Panc1 (cell line): ENCODE data around the gene SYTL1. TPM values are rescaled to one million over a fixed set of nuclear protein-coding genes. Genes with fewer than 3 reads are reported as not detected.
A peak's percentile ranks its signal among the peaks of the same experiment; 100 is the strongest.

Source experiments
- ATAC-seq: fragments of 200-7000 bp; cut with Tn5 transposase; 2 replicates; pipeline ENCODE4 v1.9.1; 2020; ENCODE audit warnings: mild to moderate bottlenecking, moderate library complexity
- BruUV-seq: library from RNA; stranded (reverse); fragments of 400-500 nt; replicated peaks from 2 replicates; lab custom pipeline; 2021; lab: Mats Ljungman, UMichigan
- CTCF ChIA-PET: fragments of 300-600 bp; sonication (Branson Sonifier 250); formaldehyde crosslinking; loops from one replicate; lab custom pipeline; 2022; ENCODE audit warnings: antibody characterized with exemption; lab: Charles Lee
- POLR2A ChIA-PET: fragments of 300-600 bp; sonication (Branson Sonifier 250); formaldehyde crosslinking; loops from one replicate; lab custom pipeline; 2022; ENCODE audit warnings: antibody characterized with exemption; lab: Charles Lee
- DNase-seq: peaks from one replicate; pipeline ENCODE4 v3.0.0-alpha.2; 2010; ENCODE audit warnings: low read depth, low spot score
- H3K27ac ChIP-seq: 2 replicates; pipeline ENCODE4 v1.5.1; 2011; ENCODE audit warnings: mild to moderate bottlenecking, low read length, inconsistent platforms
- H3K27me3 ChIP-seq: fragments of 200-500 bp; sonication (Bioruptor generic); 2 replicates; pipeline ENCODE4 v1.6.0; 2014; ENCODE audit warnings: low read length, inconsistent platforms; ENCODE audit not compliant: control insufficient read depth, insufficient read depth
- H3K36me3 ChIP-seq: fragments of 200-500 bp; sonication (Bioruptor generic); 2 replicates; pipeline ENCODE4 v1.5.1; 2014; ENCODE audit warnings: inconsistent platforms, mild to moderate bottlenecking, low read length, moderate library complexity; ENCODE audit not compliant: control insufficient read depth, insufficient read depth
- H3K4me1 ChIP-seq: 2 replicates; pipeline ENCODE4 v1.5.1; 2011; ENCODE audit warnings: inconsistent platforms, mild to moderate bottlenecking, low read length, moderate library complexity; ENCODE audit not compliant: control insufficient read depth, insufficient read depth
- H3K4me3 ChIP-seq, 2 experiments: 2 replicates each; pipeline ENCODE4 v1.5.1; 2011 to 2012; ENCODE audit warnings: low read depth in 2 of 2, low read length in 2 of 2, mild to moderate bottlenecking in 2 of 2, inconsistent platforms in 1 of 2, moderate library complexity in 1 of 2
- H3K9me3 ChIP-seq: fragments of 200-500 bp; sonication (Bioruptor generic); 2 replicates; pipeline ENCODE4 v1.5.1; 2014; ENCODE audit warnings: low read depth, mild to moderate bottlenecking, inconsistent platforms, low read length, moderate library complexity; ENCODE audit not compliant: control insufficient read depth, insufficient read depth
- POLR2AphosphoS5 ChIP-seq: IDR thresholded peaks from 2 replicates; pipeline ENCODE4 v1.6.1; 2012; ENCODE audit warnings: mild to moderate bottlenecking, low read depth, low read length, moderate library complexity
- SIN3A ChIP-seq: IDR thresholded peaks from 2 replicates; pipeline ENCODE4 v1.6.1; 2012; ENCODE audit warnings: low read depth, mild to moderate bottlenecking, low read length, moderate library complexity, borderline replicate concordance; ENCODE audit not compliant: insufficient read depth
- TCF7L2 ChIP-seq: IDR thresholded peaks from 2 replicates; pipeline ENCODE4 v1.6.1; 2011; ENCODE audit warnings: mild to moderate bottlenecking, low read depth, low read length, inconsistent platforms
- in situ Hi-C: cut with HindIII; loops from 2 replicates; pipeline ENCODE4 v1.10.0; 2016; ENCODE audit warnings: low sequenced_read_pairs, low pct_unique_long_range_greater_than_20kb
- intact Hi-C: fragments of 100-400 bp; cut with micrococcal nuclease; formaldehyde crosslinking; loops from one replicate; pipeline ENCODE4 v1.10.0; 2022; ENCODE audit not compliant: unreplicated experiment
- total RNA-seq: library from RNA; stranded (reverse); gene quantifications from one replicate; pipeline ENCODE4 v1.2.1, GENCODE V29; 2021; ENCODE audit not compliant: unreplicated experiment
- TF ChIP-seq, protein P1 (sequence below), 2 experiments: IDR thresholded peaks; 2 replicates each; pipeline ENCODE4 v1.6.1; 2011 to 2012; ENCODE audit warnings: low read depth in 2 of 2, control low read depth in 1 of 2, low read length in 1 of 2, mild to moderate bottlenecking in 1 of 2, moderate library complexity in 1 of 2; ENCODE audit not compliant: insufficient read depth in 1 of 2
- TF ChIP-seq, protein P2 (sequence below): fragments of 450-650 bp; IDR thresholded peaks from 2 replicates; pipeline ENCODE4 v1.5.1; 2017; ENCODE audit warnings: mild to moderate bottlenecking

Gene SYTL1
- total RNA-seq, 1 experiment from 2014 or later: 2.4 TPM

DNA sequence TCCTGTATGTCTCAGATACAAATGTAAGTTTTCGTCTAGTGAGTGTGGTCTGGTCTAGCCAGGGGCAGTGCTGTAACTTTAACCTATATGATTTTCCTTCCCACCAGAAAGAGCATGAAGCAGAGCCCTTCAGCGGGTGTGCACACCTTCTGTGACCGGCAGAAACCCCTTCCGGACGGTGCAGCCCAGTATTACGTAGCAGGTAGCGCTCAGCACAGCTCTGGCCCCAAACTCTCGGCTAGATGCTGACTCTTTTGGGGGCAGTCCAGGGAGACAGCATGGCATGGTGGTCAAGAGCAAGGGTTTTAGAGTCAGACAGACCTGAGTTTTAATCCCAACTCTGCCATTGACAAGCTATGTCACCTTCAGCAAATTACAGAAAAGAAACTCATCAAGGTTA is 47.9 kb upstream of the SYTL1 start:
- intact Hi-C loops: no loop called here
- H3K4me1 ChIP-seq: no peaks in the 10 kb centered on the region
- TF ChIP-seq POLR2AphosphoS5 (no peak), TCF7L2 (no peak), SIN3A (no peak)
- TF ChIP-seq, protein P1, sequence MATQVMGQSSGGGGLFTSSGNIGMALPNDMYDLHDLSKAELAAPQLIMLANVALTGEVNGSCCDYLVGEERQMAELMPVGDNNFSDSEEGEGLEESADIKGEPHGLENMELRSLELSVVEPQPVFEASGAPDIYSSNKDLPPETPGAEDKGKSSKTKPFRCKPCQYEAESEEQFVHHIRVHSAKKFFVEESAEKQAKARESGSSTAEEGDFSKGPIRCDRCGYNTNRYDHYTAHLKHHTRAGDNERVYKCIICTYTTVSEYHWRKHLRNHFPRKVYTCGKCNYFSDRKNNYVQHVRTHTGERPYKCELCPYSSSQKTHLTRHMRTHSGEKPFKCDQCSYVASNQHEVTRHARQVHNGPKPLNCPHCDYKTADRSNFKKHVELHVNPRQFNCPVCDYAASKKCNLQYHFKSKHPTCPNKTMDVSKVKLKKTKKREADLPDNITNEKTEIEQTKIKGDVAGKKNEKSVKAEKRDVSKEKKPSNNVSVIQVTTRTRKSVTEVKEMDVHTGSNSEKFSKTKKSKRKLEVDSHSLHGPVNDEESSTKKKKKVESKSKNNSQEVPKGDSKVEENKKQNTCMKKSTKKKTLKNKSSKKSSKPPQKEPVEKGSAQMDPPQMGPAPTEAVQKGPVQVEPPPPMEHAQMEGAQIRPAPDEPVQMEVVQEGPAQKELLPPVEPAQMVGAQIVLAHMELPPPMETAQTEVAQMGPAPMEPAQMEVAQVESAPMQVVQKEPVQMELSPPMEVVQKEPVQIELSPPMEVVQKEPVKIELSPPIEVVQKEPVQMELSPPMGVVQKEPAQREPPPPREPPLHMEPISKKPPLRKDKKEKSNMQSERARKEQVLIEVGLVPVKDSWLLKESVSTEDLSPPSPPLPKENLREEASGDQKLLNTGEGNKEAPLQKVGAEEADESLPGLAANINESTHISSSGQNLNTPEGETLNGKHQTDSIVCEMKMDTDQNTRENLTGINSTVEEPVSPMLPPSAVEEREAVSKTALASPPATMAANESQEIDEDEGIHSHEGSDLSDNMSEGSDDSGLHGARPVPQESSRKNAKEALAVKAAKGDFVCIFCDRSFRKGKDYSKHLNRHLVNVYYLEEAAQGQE (IDR thresholded peaks at IDR 0.05; ENCODE audit: insufficient read depth in 1 of 2, low read depth in 2 of 2, low read length in 1 of 2): no peak
- TF ChIP-seq, protein P2, sequence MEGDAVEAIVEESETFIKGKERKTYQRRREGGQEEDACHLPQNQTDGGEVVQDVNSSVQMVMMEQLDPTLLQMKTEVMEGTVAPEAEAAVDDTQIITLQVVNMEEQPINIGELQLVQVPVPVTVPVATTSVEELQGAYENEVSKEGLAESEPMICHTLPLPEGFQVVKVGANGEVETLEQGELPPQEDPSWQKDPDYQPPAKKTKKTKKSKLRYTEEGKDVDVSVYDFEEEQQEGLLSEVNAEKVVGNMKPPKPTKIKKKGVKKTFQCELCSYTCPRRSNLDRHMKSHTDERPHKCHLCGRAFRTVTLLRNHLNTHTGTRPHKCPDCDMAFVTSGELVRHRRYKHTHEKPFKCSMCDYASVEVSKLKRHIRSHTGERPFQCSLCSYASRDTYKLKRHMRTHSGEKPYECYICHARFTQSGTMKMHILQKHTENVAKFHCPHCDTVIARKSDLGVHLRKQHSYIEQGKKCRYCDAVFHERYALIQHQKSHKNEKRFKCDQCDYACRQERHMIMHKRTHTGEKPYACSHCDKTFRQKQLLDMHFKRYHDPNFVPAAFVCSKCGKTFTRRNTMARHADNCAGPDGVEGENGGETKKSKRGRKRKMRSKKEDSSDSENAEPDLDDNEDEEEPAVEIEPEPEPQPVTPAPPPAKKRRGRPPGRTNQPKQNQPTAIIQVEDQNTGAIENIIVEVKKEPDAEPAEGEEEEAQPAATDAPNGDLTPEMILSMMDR: no peak
- in situ Hi-C loops: no loop called here
- no TSS peak for BruUV-seq
- no peak for DNase-seq
- no peaks in the 10 kb centered on the region for H3K27me3 ChIP-seq
- peaks cover 6% of the 10 kb centered on the region; the same call in 1 of the 2 replicates for H3K36me3 ChIP-seq
- no peak for ATAC-seq
- POLR2A ChIA-PET: no interaction called here
- no peak overlapping the region for H3K27ac ChIP-seq
- H3K9me3 ChIP-seq: no peaks in the 10 kb centered on the region
- H3K4me3 ChIP-seq: no peak overlapping the region
- CTCF ChIA-PET: no interaction called here

DNA sequence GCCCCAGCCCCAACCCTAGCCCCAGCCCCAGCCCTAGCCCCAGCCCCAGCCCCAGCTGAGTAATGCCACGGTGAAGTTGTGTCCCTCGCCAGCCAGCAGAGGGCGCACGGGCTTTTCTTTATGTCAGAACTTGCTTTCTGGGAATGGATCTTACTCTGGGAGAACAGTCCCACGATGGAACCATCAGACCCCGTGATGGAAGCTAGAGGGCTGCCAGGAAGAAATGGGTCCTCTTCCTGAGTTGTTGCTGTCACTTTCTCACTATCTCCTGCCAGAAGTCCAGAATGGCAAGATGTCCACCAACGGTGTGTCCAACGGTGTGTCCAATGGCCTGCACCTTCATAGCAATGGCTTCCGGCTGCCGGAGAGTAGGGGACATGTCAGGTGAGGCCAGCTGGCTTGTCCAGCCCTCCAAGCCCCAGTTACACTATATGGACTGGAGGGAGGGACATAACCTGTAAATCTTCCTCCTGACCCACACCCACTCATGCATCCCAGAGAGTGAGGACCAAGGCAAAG is 45.0 kb upstream of the SYTL1 start:
- Histone ChIP-seq H3K27me3 (no peaks in the 10 kb centered on the region), H3K9me3 (no peaks in the 10 kb centered on the region), H3K4me3 (no peak overlapping the region), H3K27ac (no peak overlapping the region), H3K4me1 (peaks cover 2% of the 10 kb centered on the region; the same call in 1 of the 2 replicates), H3K36me3 (peaks cover 6% of the 10 kb centered on the region; the same call in 1 of the 2 replicates)
- intact Hi-C loops (no loop called here), in situ Hi-C loops (no loop called here)
- no peak for DNase-seq
- CTCF ChIA-PET: interaction anchor here (0.6 to 1.4 kb wide), 14 partner anchors 9 to 314 kb away, joined by 3 to 9 read pairs (median 5); no protein-coding TSS in a partner anchor
- POLR2A ChIA-PET: interaction anchor here (0.7 kb wide), 1 partner anchor 30 kb away, joined by 6 read pairs; no protein-coding TSS in a partner anchor
- TF ChIP-seq SIN3A: no peak
- TF ChIP-seq, protein P2: peak; percentile 91
- peak; percentile 75 for ATAC-seq
- BruUV-seq: no TSS peak
